ENCODE measurements around the gene CEP135. TPM values are rescaled to one million over a fixed set of nuclear protein-coding genes. Genes with fewer than 3 reads are reported as not detected.

Gene CEP135
- total and polyA plus RNA-seq, 8 donors: 6.4 to 23.0 (median 17.6) TPM

- intact Hi-C loops (cut with DNase I): no loop called here
- H3K9me3 ChIP-seq: peaks cover 0 to 1% of the 10 kb centered on the region in 2 donors
- DNase-seq: no peak
- peaks cover 0 to 11% of the 10 kb centered on the region in 2 donors for H3K4me1 ChIP-seq
- no peaks in the 10 kb centered on the region for H3K27me3 ChIP-seq
- no peak for TF ChIP-seq CTCF (IDR thresholded peaks at IDR 0.05)
- H3K27ac ChIP-seq: no peak overlapping the region
- ATAC-seq: no peak
- no peak overlapping the region for H3K4me3 ChIP-seq
- H3K36me3 ChIP-seq: peaks cover 0 to 56% of the 10 kb centered on the region in 2 donors
These were observed 44.2 kb upstream of the CEP135 start for GRCh38 chr4:55904576-55904975.

DNA sequence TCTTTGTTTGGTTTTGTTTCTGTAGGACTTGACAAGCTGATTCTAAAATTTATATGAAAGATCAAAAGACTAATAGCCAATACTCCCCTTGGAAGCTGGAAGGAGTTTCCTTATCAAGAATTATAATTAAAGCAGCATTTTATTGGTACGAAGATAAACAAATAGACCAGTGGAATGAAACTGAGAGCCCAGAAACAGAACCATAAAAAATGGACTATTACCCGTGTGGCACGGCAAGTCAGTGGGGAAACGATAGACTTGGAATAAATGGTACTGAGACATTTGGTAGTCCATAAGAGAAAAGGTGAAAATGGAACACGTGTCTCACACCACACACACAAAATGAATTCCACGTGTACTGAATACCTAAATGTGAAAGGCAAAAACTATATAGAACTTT, 42.4 kb upstream of the CEP135 start:
- Histone ChIP-seq H3K27ac (no peak overlapping the region), H3K27me3 (no peaks in the 10 kb centered on the region), H3K36me3 (peaks cover 0 to 40% of the 10 kb centered on the region in 2 donors), H3K4me3 (no peak overlapping the region), H3K4me1 (peaks cover 0 to 11% of the 10 kb centered on the region in 2 donors), H3K9me3 (peaks cover 0 to 1% of the 10 kb centered on the region in 2 donors)
- intact Hi-C loops (cut with DNase I): no loop called here
- DNase-seq (no peak), ATAC-seq (no peak)
- TF ChIP-seq CTCF (IDR thresholded peaks at IDR 0.05): no peak

- no peak for TF ChIP-seq CTCF (IDR thresholded peaks at IDR 0.05)
- Histone ChIP-seq H3K36me3 (peaks cover 0 to 40% of the 10 kb centered on the region in 2 donors), H3K4me1 (peaks cover 0 to 11% of the 10 kb centered on the region in 2 donors), H3K27me3 (no peaks in the 10 kb centered on the region), H3K9me3 (peaks cover 0 to 1% of the 10 kb centered on the region in 2 donors), H3K27ac (no peak overlapping the region), H3K4me3 (no peak overlapping the region)
- ATAC-seq (no peak), DNase-seq (no peak)
- intact Hi-C loops (cut with DNase I): no loop called here
These were observed 41.8 kb upstream of the CEP135 start for GRCh38 chr4:55906989-55907388.

DNA sequence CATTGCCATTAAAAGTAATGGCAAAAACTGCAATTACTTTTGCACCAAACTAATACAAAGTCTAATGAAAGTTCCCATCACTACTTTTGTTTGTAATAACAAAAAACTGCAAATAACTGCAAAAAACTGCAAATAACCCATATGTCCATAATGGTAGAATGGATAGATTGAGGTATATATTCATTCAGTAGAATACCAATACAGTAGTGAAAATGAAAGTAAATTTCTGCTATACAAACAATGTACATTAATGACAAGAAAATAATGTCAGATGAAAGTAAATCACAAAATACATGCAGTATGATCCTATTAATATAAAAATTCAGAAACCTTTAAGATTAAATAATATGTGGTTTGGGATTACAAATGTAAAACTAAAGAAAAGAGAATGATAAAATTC, 41.3 kb upstream of the CEP135 start:
- TF ChIP-seq CTCF (IDR thresholded peaks at IDR 0.05): no peak
- no peaks in the 10 kb centered on the region for H3K27me3 ChIP-seq
- no peak for ATAC-seq
- no peak overlapping the region for H3K27ac ChIP-seq
- H3K4me1 ChIP-seq: peaks cover 0 to 11% of the 10 kb centered on the region in 2 donors
- peaks cover 0 to 35% of the 10 kb centered on the region in 2 donors for H3K36me3 ChIP-seq
- H3K4me3 ChIP-seq: no peak overlapping the region
- peaks cover 0 to 1% of the 10 kb centered on the region in 2 donors for H3K9me3 ChIP-seq
- intact Hi-C loops (cut with DNase I): no loop called here
- no peak for DNase-seq

GRCh38 chr4:55910140-55910539, 38.6 kb upstream of the CEP135 start:
- Histone ChIP-seq H3K4me3 (no peak overlapping the region), H3K27me3 (no peaks in the 10 kb centered on the region), H3K27ac (no peak overlapping the region), H3K9me3 (peaks cover 0 to 1% of the 10 kb centered on the region in 2 donors), H3K4me1 (peaks cover 0 to 11% of the 10 kb centered on the region in 2 donors), H3K36me3 (peaks cover 0 to 15% of the 10 kb centered on the region in 2 donors)
- DNase-seq (no peak), ATAC-seq (no peak)
- intact Hi-C loops (cut with DNase I): no loop called here
- TF ChIP-seq CTCF (IDR thresholded peaks at IDR 0.05): no peak
